GM18951 (cell line): Measurements from ENCODE around the gene LENG9.
A peak's percentile ranks its signal among the peaks of the same experiment; 100 is the strongest.
"Not testable (repeated sequence)": the region's sequence is repeated elsewhere in the genome, so short reads cannot be mapped to it uniquely, and the experiment has no call there.

Experiments
- POLR2A ChIP-seq: IDR thresholded peaks from 4 replicates; pipeline ENCODE4 v1.6.1; 2011; ENCODE audit warnings: mild to moderate bottlenecking; ENCODE audit not compliant: insufficient read length, insufficient read depth; ENCODE audit errors: extremely low read depth
- in situ Hi-C: fragments of 300-500 bp; cut with MboI; formaldehyde crosslinking; loops from one replicate; pipeline ENCODE4 v1.12.0; 2022; ENCODE audit warnings: low sequenced_read_pairs, mixed read lengths, inconsistent platforms; ENCODE audit not compliant: unreplicated experiment

LENG9 gene

DNA sequence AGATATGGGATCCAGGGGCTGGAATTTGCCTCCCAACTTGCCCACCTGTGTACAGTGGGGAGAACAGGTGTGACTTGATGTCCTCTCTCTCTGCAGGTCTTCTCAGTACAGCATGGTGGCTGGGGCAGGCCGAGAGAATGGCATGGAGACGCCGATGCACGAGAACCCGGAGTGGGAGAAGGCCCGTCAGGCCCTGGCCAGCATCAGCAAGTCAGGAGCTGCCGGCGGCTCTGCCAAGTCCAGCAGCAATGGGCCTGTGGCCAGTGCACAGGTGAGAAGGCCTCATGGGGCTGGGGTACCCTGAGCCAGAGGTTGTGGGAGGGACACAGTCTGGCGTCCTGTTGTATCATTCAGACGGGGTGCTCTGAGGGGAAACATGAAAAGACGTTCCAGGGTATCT is 11.6 kb downstream of the LENG9 start:
- in situ Hi-C loops = no loop called here
- no peak for TF ChIP-seq POLR2A

DNA sequence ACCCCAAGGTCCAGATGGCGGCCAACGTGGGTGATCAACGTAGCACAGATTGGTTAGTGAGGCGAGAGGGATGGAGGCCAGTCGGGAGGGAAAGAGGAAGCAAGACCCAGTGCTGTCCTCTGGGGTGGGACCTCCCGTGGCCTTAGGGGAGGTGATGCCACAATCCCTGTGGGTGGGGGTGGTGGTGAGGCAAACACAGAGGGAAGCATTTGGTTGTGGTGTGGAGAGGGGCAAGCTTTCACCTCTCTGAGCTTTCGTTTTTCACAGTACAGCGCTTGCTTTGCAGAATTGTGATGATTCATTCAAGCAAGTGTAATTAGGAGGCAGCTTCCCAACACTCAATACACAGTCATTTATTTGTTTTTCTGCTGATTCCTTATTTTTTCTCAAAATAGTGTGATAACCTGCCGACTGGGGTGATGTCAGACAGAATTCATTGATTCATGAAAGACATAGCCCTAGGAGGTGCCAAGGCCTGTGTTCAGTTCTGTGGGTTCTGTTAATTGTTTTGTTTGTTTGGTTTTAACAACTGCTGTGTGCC is 12.2 kb downstream of the LENG9 start:
- no peak for TF ChIP-seq POLR2A
- in situ Hi-C loops = no loop called here

DNA sequence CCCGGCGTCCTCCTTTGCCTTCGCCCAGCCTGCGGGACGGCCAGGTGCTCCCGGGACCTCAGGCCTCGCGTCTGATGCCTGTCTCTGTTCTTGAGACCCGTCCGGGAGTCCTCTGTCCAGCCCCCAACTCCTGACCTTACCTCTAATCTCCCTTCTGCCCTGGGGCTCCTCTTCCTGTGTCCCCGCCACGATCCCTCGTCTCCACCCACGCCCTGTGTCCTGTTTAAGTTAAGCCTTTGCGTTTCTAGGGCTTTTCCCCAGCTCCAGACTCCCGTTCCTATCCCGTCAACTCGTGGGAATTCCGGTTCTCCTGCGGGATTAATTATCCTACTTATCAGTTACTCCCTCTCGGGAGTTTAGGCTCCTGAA is 13.9 kb downstream of the LENG9 start:
- no peak for TF ChIP-seq POLR2A
- in situ Hi-C loops = no loop called here

DNA sequence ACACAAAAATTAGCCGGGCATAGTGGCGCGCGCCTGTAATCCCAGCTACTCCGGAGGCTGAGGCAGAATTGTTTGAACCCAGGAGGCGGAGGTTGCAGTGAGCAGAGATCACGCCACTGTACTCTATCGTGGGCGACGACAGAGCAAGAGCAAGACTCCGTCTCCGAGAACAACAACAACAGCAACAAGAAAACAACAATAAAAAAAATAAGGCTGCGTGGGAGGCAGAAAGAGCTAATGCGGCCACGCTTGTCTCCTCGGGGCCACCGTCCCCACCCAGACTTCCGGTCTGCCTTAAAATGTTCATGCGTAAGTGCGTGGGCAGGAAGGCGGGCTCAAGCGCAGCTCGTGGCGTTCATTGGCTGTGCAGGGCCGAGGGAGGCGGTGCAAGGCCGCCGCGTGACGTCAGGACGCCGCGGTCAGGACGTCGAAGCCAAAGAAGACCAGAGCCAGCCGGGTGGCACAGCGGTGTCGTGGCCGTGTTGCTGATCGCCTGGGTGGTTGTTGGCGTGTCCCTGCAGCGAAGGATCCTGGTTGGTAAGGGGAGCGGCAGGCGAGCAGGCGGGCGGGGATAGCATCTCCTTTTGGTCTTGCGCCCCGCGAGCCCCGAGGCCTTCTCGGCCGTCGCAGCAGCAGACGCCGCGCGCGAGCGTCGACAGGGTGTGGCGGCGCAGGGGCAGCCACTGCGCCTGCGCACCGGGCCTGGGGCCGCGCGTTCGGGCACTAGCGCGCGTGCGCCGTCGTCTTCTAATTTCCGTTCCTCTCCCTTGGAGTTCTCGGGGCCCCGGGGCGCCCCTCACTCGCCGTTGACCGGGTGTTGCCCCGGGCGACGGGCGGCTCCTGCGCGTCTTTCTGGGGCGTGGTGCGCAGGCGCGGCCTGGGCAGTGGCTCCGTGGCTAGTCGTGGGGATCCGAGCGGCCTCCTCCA is 14.5 kb downstream of the LENG9 start, which contains the start of gene LENG8:
Gene LENG8 (plus strand): TSS at position 426 of the 927 bp plus-strand sequence. CDS start 2,146 bp downstream, outside the sequence.
- in situ Hi-C loops = no loop called here
- peak; percentile 98 for TF ChIP-seq POLR2A

DNA sequence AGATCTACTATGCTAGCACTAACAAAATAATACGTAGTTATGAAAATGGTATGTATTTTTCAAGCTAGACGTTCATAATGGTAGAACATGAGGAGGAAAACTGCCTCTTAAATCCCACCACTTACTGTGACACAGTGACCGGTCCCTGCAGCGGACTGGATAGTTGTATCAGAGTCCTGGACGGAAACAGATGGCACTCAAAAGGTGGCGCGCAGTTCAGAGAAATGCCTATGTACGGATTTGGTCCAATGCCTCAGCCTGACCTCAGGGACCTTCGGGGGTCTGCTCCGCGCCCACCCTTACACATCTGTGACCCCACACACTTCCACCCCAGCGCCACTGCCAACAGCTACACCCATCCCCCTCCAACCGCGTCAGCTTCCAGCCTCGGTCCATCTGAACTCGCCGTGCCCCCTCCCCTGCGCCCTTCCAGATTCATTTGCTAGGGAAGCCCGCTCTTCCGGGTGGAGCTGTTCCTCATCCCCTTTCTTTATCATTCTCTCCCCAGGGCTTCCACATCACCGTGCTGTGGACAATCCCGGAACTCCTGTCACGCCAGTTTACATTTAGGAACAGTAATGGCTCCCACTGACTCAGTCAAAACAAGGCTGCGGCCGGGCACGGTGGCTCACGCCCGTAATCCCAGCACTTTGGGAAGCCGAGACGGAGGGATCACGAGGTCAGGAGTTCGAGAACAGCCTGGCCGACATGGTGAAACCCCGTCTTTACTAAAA is 15.4 kb downstream of the LENG9 start:
- no peak for TF ChIP-seq POLR2A
- in situ Hi-C loops = no loop called here

DNA sequence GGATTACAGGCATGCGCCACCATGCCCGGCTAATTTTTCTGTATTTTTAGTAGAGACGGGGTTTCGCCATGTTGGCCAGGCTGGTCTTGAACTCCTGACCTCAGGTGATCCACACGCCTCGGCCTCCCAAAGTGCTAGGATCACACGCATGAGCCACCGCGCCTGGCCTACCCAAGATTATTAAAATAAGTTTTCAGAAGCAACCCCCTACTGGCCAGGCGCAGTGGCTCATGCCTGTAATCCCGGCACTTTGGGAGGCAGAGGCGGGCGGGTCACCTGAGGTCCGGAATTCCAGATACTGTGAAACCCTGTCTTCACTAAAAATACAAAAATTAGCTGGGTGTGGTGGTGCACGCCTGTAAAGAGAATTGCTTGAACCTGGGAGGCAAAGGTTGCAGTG is 17.2 kb downstream of the LENG9 start:
- in situ Hi-C loops = not testable (repeated sequence)

DNA sequence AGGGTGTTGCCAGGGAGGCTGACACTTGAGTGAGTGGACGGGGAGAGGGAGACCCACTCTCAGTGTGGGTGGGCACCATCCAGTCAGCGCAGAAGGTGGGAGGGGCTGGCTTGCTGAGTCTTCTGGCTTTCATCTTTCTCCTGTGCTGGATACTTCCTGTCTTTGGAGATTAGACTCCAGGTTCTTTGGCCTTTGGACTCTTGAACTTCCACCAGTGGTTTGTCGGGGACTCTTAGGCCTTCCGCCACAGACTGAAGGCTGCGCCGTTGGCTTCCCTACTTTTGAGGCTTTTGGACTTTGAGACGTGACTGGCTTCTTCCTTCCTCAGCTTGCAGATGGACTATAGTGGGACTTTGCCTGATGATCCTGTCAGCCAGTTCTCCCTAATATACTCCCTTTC is 18.8 kb downstream of the LENG9 start:
- TF ChIP-seq POLR2A = no peak
- in situ Hi-C loops = no loop called here

DNA sequence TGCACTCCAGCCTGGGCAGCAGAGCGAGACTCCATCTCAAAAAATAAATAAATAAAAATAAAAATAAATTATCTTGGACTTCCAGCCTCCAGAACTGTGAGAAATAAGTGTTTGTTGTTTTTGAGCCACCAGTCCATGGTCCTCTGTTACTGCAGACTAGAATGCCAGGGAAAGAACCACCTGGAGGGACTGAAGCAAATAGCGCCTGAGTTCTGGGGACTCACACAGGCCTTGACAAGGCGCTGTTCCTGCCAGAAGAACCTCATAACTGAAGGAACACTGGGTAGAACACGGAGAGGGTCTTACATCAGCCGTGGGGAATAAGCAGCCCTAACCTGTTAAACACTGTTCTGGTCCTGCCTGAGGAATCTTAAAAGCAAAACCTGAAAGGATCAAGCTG is 22.9 kb downstream of the LENG9 start:
- TF ChIP-seq POLR2A = no peak
- in situ Hi-C loops = no loop called here

DNA sequence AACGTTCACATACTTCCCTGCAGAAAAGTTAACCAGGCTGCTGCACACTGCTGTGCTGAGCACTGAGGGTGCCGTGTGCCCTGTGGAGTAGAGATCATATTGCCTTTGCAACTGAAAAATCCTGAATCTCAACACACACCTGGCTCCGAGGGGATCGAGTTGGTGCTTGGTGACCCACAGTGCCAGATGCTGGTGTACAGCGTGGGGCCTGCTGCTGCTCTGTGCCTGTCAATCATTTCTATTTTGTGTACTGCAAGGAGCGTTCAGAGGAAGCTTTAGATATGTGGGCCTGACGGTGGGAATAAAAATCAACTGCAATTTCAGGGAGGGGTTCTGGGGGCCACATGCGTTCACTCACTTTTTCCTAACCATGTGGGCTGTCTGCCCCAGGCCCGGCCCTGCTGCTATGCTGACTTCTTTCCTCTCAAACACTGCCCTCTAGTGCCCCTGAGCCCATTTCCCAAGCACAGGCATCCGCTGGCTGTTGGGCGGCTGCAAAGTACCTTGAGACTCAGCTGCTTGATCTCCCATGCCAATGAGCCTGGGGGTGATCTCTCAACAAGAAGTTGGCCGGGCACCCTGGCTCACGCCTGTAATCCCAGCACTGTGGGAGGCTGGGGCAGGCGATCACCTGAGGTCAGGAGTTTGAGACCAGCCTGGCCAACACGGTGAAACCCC is 24.3 kb downstream of the LENG9 start:
- in situ Hi-C loops = no loop called here
- no peak for TF ChIP-seq POLR2A

DNA sequence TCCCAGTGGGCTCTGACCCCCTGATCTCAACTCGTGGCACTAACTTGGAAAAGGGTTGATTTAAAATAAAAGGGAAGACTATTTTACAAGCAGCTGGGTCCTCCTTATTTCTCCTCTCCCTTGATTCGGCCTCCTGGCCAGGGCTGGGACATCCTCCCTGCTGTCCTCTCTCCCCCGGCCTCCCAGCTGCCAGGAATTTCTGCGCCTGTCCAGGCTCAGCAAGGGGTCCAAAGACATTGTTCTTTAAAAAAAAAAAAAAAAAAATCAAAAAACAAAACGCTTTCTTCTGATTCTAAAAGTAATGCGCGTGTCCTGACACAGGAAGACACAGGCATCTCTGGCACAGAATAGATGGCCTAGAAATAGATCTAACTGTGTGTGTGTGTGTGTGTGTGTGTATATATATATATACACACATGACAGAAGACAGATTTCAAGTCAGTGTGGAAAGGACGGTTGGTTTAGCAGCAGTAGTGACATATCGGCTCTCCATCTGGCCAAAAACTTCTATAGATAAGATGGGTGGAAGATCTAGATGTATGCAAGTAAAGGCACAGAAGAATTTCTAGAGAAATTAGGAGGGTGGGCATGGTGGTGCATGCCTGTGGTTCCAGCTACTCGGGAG is 26.8 kb downstream of the LENG9 start:
- TF ChIP-seq POLR2A = no peak
- in situ Hi-C loops = no loop called here

DNA sequence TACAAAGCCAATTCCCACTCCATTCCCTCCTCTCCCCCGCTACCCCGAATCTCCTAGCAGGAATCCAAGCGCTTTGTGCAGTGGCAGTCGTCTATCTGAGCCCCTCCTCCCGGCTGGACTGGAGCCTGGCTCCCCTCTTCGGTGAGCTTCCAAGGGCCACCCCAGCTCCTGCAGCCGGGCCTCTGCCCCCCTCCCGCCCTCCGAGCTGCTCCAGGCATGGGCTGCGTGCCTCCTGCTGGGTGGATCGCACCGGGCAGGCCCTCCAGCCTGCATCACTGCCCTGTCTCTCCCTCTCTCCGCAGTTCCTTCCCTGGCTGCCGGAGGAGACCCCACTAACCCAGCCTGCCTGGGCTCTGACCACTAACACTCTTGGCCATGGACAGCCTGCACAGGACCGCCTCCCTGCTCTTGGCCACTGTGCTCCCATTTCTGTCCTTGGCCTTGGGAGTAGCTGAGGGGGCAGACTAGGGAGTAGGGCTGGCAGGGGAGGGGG is 27.5 kb downstream of the LENG9 start:
- no peak for TF ChIP-seq POLR2A
- in situ Hi-C loops = no loop called here

DNA sequence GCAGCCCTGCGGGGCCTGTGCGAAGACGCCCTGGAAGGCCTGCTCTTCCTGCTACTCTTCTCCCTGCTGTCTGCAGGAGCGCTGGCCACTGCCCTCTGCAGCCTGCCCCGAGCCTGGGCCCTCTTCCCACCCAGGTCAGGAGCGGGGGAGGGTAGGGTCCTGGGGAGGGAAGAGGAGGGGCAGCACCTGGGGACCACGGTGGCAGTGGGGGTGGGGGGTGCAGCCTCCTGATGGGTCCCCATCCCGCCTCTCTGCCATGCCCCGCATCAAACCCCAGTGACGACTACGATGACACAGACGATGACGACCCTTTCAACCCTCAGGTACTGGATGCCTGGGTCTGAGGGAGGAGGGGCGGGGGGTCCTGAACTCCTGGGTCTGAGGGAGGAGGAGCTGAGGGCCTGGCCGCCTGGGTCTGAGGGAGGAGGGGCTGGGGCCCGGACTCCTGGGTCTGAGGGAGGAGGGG is 28.0 kb downstream of the LENG9 start:
- TF ChIP-seq POLR2A = no peak
- in situ Hi-C loops = no loop called here

DNA sequence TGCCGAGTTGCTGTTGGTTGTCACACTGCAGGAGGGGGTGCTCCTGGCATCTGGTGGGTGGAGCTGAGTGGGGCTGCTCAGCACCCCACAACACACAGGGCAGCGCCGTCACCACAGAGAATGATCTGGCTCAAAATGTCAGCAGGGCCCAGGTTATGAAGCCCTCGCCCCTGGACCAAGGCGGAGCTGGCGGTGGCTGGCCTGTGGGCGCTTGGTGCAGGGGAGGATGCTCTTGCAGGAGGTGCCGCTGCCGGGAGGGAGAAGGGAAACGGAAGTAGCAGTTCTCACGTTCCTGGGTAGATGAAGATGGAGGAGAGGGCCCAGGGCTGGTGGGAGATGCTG is 28.7 kb downstream of the LENG9 start:
- in situ Hi-C loops = no loop called here
- TF ChIP-seq POLR2A = no peak
